HepG2 (cell line): ENCODE results near the gene WDR54. TPM values are rescaled to one million over a fixed set of nuclear protein-coding genes. Genes with fewer than 3 reads are reported as not detected.

ENCODE experiments used
- ATF7 ChIP-seq, 2 experiments: fragments of 450-650 bp in 1 of 2; sonication (generic) in 1 of 2; formaldehyde crosslinking in 1 of 2; IDR thresholded peaks; 2 replicates each; pipeline versions ENCODE4 v1.4.0 to v1.6.1; 2016 to 2020; ENCODE audit warnings: antibody characterized with exemption in 1 of 2, mild to moderate bottlenecking in 1 of 2, missing genetic modification reagents in 1 of 2
- CENPT ChIP-seq: sonication (generic); formaldehyde crosslinking; IDR thresholded peaks from 2 replicates; pipeline ENCODE4 v1.8.0; 2022; ENCODE audit warnings: low read depth, mild to moderate bottlenecking, moderate library complexity, missing genetic modification reagents
- EP300 ChIP-seq, 3 experiments: sonication (generic) in 1 of 3; formaldehyde crosslinking in 1 of 3; IDR thresholded peaks; 2 replicates each; pipeline versions ENCODE4 v1.5.1 to v1.6.1; 2011 to 2020; ENCODE audit warnings: low read depth in 2 of 3, low read length in 2 of 3, borderline replicate concordance in 1 of 3, improper control_type of control experiment in 1 of 3, mild to moderate bottlenecking in 1 of 3, missing genetic modification reagents in 1 of 3, moderate library complexity in 1 of 3
- EZH2 ChIP-seq: conservative IDR thresholded peaks from 2 replicates; pipeline ENCODE4 v1.6.1; 2012; ENCODE audit warnings: mild to moderate bottlenecking, low read depth, low read length, moderate library complexity
- HMG20B ChIP-seq: conservative IDR thresholded peaks from 2 replicates; pipeline ENCODE4 v1.6.1; 2016; ENCODE audit warnings: missing genetic modification reagents, missing compliant biosample characterization
- MAFF ChIP-seq: IDR thresholded peaks from 2 replicates; pipeline ENCODE4 v1.6.1; 2011; ENCODE audit warnings: low read depth, low read length, improper control_type of control experiment
- NR2F6 ChIP-seq, 2 experiments: IDR thresholded peaks; 2 replicates each; pipeline ENCODE4 v1.6.1; 2016; ENCODE audit warnings: antibody characterized with exemption in 1 of 2, mild to moderate bottlenecking in 1 of 2
- POLR2AphosphoS2 ChIP-seq: IDR thresholded peaks from 2 replicates; pipeline ENCODE4 v1.6.1; 2011; ENCODE audit warnings: low read depth, low read length, improper control_type of control experiment
- REL ChIP-seq: sonication (generic); formaldehyde crosslinking; conservative IDR thresholded peaks from 2 replicates; pipeline ENCODE4 v1.8.0; 2022; ENCODE audit warnings: mild to moderate bottlenecking, missing genetic modification reagents, moderate library complexity
- RFX3 ChIP-seq: IDR thresholded peaks from 2 replicates; pipeline ENCODE4 v1.6.1; 2016; ENCODE audit warnings: missing biosample characterization, missing genetic modification reagents
- SALL1 ChIP-seq: sonication (generic); formaldehyde crosslinking; IDR thresholded peaks from 2 replicates; pipeline ENCODE4 v1.8.0; 2022; ENCODE audit warnings: mild to moderate bottlenecking, missing genetic modification reagents
- ZNF101 ChIP-seq: sonication (generic); formaldehyde crosslinking; IDR thresholded peaks from 2 replicates; pipeline ENCODE4 v1.4.0; 2020; ENCODE audit warnings: mild to moderate bottlenecking, low read depth, missing genetic modification reagents, borderline replicate concordance
- ZNF331 ChIP-seq: sonication (generic); formaldehyde crosslinking; IDR thresholded peaks from 2 replicates; pipeline ENCODE4 v1.4.0; 2020; ENCODE audit warnings: missing genetic modification reagents
- ZNF891 ChIP-seq: sonication (generic); formaldehyde crosslinking; IDR thresholded peaks from 2 replicates; pipeline ENCODE4 v1.5.0; 2020; ENCODE audit warnings: mild to moderate bottlenecking, missing genetic modification reagents
- polyA plus RNA-seq, 8 experiments: library from polyadenylated mRNA; depleted of rRNA in 3 of 8; stranded (reverse) in 7 of 8; unstranded in 1 of 8; fragments of >200 nt; fragmentation: Illumina TruSeq in 4 of 8; extraction: Trizol in 4 of 8; gene quantifications; 2 replicates each; pipeline versions ENCODE4 v1.2.1 to v1.2.3, GENCODE V29; 2011 to 2016; ENCODE audit warnings: low read depth in 4 of 8, missing spikeins in 1 of 8, mixed read lengths in 1 of 8; ENCODE audit not compliant: insufficient read depth in 1 of 8
- total RNA-seq, 5 experiments: library from RNA; depleted of rRNA; stranded (reverse); fragments of >200 nt; fragmentation: Illumina TruSeq; extraction: Trizol; gene quantifications; 2 replicates each; pipeline ENCODE4 v1.2.3, GENCODE V29; 2016; ENCODE audit warnings: low read depth in 1 of 5
- TF ChIP-seq, protein P1 (sequence below): sonication (generic); formaldehyde crosslinking; IDR thresholded peaks from 2 replicates; pipeline ENCODE4 v1.9.0; 2022; ENCODE audit warnings: low read depth, missing genetic modification reagents
- TF ChIP-seq, protein P2 (sequence below): sonication (generic); formaldehyde crosslinking; conservative IDR thresholded peaks from 2 replicates; pipeline ENCODE4 v1.8.1; 2023; ENCODE audit warnings: missing genetic modification reagents
- TF ChIP-seq, protein P3 (sequence below): sonication (generic); formaldehyde crosslinking; IDR thresholded peaks from 2 replicates; pipeline ENCODE4 v1.8.1; 2023; ENCODE audit warnings: mild to moderate bottlenecking, missing genetic modification reagents
- TF ChIP-seq, protein P4 (sequence below): conservative IDR thresholded peaks from 2 replicates; pipeline ENCODE4 v1.6.1; 2018; ENCODE audit warnings: missing genetic modification reagents
- TF ChIP-seq, protein P5 (sequence below): sonication (generic); formaldehyde crosslinking; IDR thresholded peaks from 2 replicates; pipeline ENCODE4 v1.5.0; 2020; ENCODE audit warnings: mild to moderate bottlenecking, missing genetic modification reagents

WDR54 gene
- total and polyA plus RNA-seq, 2 of the 13 experiments (the other 11 are each of a cell fraction or from before 2014, with no cell fraction given): 2.0 to 17.3 TPM

DNA sequence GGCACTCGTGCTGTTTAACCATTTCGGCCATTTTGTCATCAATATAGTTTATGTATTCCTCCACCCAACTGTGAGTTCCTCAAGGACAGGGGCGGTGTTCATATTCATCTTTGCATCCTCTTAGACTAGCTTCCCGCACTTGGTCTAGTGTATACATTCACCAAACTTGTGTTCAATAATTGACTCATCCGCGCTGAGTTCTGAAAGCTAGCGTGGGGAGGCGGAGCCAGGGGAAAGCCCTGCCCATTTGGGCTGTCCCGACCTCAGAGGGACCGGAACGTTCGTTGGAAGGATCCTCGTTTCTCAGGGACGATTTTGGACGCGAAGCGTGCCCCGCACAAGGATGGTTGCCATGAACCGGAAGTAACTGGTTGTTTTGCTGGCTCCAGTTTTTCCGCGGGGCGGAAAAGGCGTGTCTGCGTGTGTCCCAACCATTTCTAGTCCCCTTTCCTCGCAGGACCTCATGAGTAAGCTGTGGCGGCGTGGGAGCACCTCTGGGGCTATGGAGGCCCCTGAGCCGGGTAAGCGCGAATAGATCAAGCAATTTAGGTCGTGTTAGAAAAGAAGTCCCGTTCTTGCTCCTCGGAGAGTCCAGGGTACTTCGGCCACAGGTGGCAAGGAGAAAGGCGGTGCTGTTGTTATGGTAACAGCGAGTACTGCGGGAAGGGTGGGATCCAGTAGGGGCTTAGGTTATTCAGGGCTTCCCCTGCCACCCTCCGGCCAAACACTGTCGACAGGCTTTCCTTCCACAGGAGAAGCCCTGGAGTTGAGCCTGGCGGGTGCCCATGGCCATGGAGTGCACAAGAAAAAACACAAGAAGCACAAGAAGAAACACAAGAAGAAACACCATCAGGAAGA lies 33.4 kb downstream of the WDR54 start, which contains the start of gene INO80B (continued):
- TF ChIP-seq, protein P1, sequence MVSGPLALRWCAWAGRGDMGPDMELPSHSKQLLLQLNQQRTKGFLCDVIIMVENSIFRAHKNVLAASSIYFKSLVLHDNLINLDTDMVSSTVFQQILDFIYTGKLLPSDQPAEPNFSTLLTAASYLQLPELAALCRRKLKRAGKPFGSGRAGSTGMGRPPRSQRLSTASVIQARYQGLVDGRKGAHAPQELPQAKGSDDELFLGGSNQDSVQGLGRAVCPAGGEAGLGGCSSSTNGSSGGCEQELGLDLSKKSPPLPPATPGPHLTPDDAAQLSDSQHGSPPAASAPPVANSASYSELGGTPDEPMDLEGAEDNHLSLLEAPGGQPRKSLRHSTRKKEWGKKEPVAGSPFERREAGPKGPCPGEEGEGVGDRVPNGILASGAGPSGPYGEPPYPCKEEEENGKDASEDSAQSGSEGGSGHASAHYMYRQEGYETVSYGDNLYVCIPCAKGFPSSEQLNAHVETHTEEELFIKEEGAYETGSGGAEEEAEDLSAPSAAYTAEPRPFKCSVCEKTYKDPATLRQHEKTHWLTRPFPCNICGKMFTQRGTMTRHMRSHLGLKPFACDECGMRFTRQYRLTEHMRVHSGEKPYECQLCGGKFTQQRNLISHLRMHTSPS: no peak
- TF ChIP-seq SALL1 (CRISPR knock-in tag) (peak; percentile 99), ZNF331 (CRISPR knock-in tag) (peak; percentile 98), CENPT (CRISPR knock-in tag) (no peak), RFX3 (peak; percentile 87), POLR2AphosphoS2 (peak; percentile 63; the same call in 1 of the 2 replicates), ZNF891 (CRISPR knock-in tag) (peak; percentile 79), EP300 (IDR thresholded peaks at IDR 0.05; ENCODE audit: low read depth in 2 of 2, low read length in 2 of 2) (peak in 1 of 2 experiments; percentile 67; a peak in 2 of 4 replicates), EP300 (CRISPR knock-in tag; IDR thresholded peaks at IDR 0.05; ENCODE audit: borderline replicate concordance) (peak; percentile 63; the same call in 1 of the 2 replicates), MAFF (peak; percentile 81), REL (no peak), ZNF101 (CRISPR knock-in tag) (no peak), ATF7 (IDR thresholded peaks at IDR 0.05) (no peak), ATF7 (CRISPR knock-in tag; IDR thresholded peaks at IDR 0.05) (peak; percentile 64), EZH2 (no peak), HMG20B (peak; percentile 43; the same call in 1 of the 2 replicates), NR2F6 (IDR thresholded peaks at IDR 0.05) (no peak), NR2F6 (CRISPR knock-in tag; IDR thresholded peaks at IDR 0.05) (peak; percentile 78)
- TF ChIP-seq, protein P2, sequence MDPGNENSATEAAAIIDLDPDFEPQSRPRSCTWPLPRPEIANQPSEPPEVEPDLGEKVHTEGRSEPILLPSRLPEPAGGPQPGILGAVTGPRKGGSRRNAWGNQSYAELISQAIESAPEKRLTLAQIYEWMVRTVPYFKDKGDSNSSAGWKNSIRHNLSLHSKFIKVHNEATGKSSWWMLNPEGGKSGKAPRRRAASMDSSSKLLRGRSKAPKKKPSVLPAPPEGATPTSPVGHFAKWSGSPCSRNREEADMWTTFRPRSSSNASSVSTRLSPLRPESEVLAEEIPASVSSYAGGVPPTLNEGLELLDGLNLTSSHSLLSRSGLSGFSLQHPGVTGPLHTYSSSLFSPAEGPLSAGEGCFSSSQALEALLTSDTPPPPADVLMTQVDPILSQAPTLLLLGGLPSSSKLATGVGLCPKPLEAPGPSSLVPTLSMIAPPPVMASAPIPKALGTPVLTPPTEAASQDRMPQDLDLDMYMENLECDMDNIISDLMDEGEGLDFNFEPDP (CRISPR knock-in tag): no peak
- TF ChIP-seq, protein P3, sequence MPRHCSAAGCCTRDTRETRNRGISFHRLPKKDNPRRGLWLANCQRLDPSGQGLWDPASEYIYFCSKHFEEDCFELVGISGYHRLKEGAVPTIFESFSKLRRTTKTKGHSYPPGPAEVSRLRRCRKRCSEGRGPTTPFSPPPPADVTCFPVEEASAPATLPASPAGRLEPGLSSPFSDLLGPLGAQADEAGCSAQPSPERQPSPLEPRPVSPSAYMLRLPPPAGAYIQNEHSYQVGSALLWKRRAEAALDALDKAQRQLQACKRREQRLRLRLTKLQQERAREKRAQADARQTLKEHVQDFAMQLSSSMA (CRISPR knock-in tag): 0 out of 2 replicates have a peak, but pooled peaks have one; percentile 71
- TF ChIP-seq, protein P4, sequence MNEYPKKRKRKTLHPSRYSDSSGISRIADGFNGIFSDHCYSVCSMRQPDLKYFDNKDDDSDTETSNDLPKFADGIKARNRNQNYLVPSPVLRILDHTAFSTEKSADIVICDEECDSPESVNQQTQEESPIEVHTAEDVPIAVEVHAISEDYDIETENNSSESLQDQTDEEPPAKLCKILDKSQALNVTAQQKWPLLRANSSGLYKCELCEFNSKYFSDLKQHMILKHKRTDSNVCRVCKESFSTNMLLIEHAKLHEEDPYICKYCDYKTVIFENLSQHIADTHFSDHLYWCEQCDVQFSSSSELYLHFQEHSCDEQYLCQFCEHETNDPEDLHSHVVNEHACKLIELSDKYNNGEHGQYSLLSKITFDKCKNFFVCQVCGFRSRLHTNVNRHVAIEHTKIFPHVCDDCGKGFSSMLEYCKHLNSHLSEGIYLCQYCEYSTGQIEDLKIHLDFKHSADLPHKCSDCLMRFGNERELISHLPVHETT: peak; percentile 95
- TF ChIP-seq, protein P5, sequence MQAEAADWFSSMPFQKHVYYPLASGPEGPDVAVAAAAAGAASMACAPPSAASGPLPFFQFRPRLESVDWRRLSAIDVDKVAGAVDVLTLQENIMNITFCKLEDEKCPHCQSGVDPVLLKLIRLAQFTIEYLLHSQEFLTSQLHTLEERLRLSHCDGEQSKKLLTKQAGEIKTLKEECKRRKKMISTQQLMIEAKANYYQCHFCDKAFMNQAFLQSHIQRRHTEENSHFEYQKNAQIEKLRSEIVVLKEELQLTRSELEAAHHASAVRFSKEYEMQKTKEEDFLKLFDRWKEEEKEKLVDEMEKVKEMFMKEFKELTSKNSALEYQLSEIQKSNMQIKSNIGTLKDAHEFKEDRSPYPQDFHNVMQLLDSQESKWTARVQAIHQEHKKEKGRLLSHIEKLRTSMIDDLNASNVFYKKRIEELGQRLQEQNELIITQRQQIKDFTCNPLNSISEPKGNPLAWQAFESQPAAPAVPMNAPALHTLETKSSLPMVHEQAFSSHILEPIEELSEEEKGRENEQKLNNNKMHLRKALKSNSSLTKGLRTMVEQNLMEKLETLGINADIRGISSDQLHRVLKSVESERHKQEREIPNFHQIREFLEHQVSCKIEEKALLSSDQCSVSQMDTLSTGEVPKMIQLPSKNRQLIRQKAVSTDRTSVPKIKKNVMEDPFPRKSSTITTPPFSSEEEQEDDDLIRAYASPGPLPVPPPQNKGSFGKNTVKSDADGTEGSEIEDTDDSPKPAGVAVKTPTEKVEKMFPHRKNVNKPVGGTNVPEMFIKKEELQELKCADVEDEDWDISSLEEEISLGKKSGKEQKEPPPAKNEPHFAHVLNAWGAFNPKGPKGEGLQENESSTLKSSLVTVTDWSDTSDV (CRISPR knock-in tag): 0 out of 2 replicates have a peak, but pooled peaks have one; percentile 29
